Psoas muscle (tissue), 8 donors: ENCODE data around the gene PI4K2A. TPM values are rescaled to one million over a fixed set of nuclear protein-coding genes. Genes with fewer than 3 reads are reported as not detected.

Source experiments
- ATAC-seq, 4 donors: fragments of 200-7000 bp; cut with Tn5 transposase; one replicate each; pipeline ENCODE4 v1.9.1; 2020; ENCODE audit warnings: moderate library complexity in 3 of 4, mild to moderate bottlenecking in 2 of 4
- DNase-seq, 2 donors: peaks; one replicate each; pipeline ENCODE4 v3.0.0-alpha.2; 2020
- H3K27ac ChIP-seq: fragments of 200-600 bp; one replicate; pipeline ENCODE4 v1.8.0; 2022
- H3K27me3 ChIP-seq, 3 donors: fragments of 200-600 bp in 1 of 3; one replicate each; pipeline versions ENCODE4 v1.6.1 to v1.8.0; 2013 to 2022; ENCODE audit warnings: low read length in 2 of 3, mild to moderate bottlenecking in 2 of 3, moderate library complexity in 1 of 3; ENCODE audit not compliant: insufficient read depth in 3 of 3
- H3K36me3 ChIP-seq, 2 donors: fragments of 200-600 bp in 1 of 2; one replicate each; pipeline versions ENCODE4 v1.6.1 to v1.8.0; 2013 to 2022; ENCODE audit warnings: low read depth in 1 of 2, mild to moderate bottlenecking in 1 of 2, moderate library complexity in 1 of 2; ENCODE audit not compliant: insufficient read depth in 1 of 2
- H3K4me1 ChIP-seq: fragments of 200-600 bp; one replicate; pipeline ENCODE4 v1.8.0; 2022
- H3K4me3 ChIP-seq: fragments of 200-600 bp; one replicate; pipeline ENCODE4 v1.8.0; 2022; ENCODE audit warnings: mild to moderate bottlenecking
- H3K9me3 ChIP-seq: fragments of 200-600 bp; one replicate; pipeline ENCODE4 v1.8.0; 2022
- CTCF ChIP-seq: fragments of 200-600 bp; IDR thresholded peaks from one replicate; pipeline ENCODE4 v1.8.0; 2022; ENCODE audit warnings: antibody characterized with exemption
- WGBS, 3 donors: extraction: QIAGEN DNeasy Blood & Tissue Kit; methylation state at CpG; one replicate each; pipeline versions ENCODE4 v1.1.6 to v1.1.7; 2013; 5-methylcytosine and 5-hydroxymethylcytosine counted together
- intact Hi-C, 2 donors: fragments of 100-400 bp; cut with DNase I; formaldehyde crosslinking; loops; one replicate each; pipeline versions ENCODE4 v1.11.0 to v1.14.2; 2022
- polyA plus RNA-seq, 3 donors: library from polyadenylated mRNA; stranded (reverse); fragments of 200-250 nt; gene quantifications; one replicate each; pipeline ENCODE4 v1.2.3, GENCODE V29; 2013
- total RNA-seq, 4 donors: library from RNA; stranded (reverse); fragmentation: NEBNext Ultra II Directional in 2 of 4; extraction: Animal tissue kit (Norgen Biotek cat#: 25700) in 2 of 4; gene quantifications; one replicate each; pipeline versions ENCODE4 v1.2.1 to v1.2.4, GENCODE V29; 2021 to 2023
- donor health status: healthy with polysubstance abuse.
- donor health status: DM: no; HTN: no; CAD: no; lungs with moderate emphysema.
- donor health status: Bipolar disorder and iron deficiency.
- donor health status: healthy.
- donor health status: DM: yes; HTN: yes; CAD: no.
- donor health status: DM: no; HTN: no; CAD: no.
- donor health status: DM: no; HTN: no; CAD: no.
- donor health status: DM: yes; HTN: yes; CAD: no.

PI4K2A gene
- total and polyA plus RNA-seq, 7 donors = 8.9 to 22.9 (median 11.9) TPM

DNA sequence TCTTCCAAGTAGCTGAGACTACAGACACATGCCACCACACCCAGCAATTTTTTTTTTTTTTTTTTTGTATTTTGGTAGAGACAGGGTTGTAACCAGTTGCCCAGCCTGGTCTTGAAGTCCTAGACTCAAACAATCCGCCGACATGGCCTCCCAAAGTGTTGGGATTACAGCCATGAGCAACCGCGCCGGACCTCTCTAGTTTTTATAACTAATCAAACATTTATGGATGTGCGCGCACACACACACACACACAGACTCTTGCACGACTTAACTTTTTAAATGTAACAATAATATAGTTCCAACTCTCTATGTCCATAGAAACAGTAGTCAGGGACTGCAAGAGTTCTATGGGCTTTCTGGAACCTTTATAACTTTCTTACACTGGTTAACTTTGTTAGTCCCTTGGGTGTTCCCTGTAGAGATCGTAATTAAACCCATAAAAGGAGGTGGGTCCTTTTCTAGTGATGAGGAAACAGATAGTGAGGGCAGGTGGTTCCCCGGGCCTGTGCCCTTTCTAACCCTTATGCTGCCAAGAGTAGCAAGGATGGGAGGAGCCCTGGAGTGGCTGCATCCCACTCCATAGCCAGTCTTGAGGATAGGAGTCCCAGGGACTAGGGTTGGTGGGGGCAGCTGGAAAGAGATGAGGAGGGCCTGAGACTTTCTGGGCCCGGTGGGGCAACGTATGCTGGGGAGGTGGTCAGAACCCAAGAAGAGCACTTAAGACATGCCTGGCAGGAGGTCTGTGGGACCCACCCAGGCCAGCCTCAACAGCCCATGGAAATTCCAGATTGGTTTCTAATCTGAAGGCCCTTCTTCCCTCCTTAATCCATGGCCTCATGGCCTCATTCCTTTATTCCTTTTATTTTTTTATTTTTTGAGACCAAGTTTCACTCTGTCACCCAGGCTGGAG, 81.7 kb downstream of the PI4K2A start:
- no peak for TF ChIP-seq CTCF
- 82 to 89% (median 83%) methylated on average over 12 of the region's 12 CpGs for WGBS, 3 donors
- DNase-seq (no peak), ATAC-seq (no peak)
- H3K27ac ChIP-seq = no peak overlapping the region
- no peaks in the 10 kb centered on the region for H3K36me3 ChIP-seq
- H3K4me1 ChIP-seq = peaks cover 4% of the 10 kb centered on the region
- no peak overlapping the region for H3K4me3 ChIP-seq
- no peaks in the 10 kb centered on the region for H3K27me3 ChIP-seq
- H3K9me3 ChIP-seq = no peaks in the 10 kb centered on the region
- intact Hi-C loops = no loop called here

- Histone ChIP-seq H3K9me3 (no peaks in the 10 kb centered on the region), H3K27me3 (no peaks in the 10 kb centered on the region), H3K27ac (no peak overlapping the region), H3K4me1 (peaks cover 4% of the 10 kb centered on the region), H3K36me3 (no peaks in the 10 kb centered on the region), H3K4me3 (no peak overlapping the region)
- DNase-seq (no peak), ATAC-seq (no peak)
- 86 to 91% (median 90%) methylated on average over 3 of the region's 3 CpGs for WGBS, 3 donors
- no peak for TF ChIP-seq CTCF
- intact Hi-C loops = no loop called here
Observed at GRCh38 chr10:97723001-97723400, 82.5 kb downstream of the PI4K2A start.

- Histone ChIP-seq H3K36me3 (no peaks in the 10 kb centered on the region), H3K4me3 (no peak overlapping the region), H3K27me3 (no peaks in the 10 kb centered on the region), H3K9me3 (no peaks in the 10 kb centered on the region), H3K4me1 (peaks cover 2% of the 10 kb centered on the region), H3K27ac (no peak overlapping the region)
- no peak for TF ChIP-seq CTCF
- ATAC-seq (peak in 3 of 4 donors; percentile 43 to 71 (median 51)), DNase-seq (peak in 1 of 2 donors; percentile 42)
- intact Hi-C loops = no loop called here
- 55 to 69% (median 65%) methylated on average over 5 of the region's 5 CpGs for WGBS, 3 donors
Observed at GRCh38 chr10:97724341-97724941, 84.0 kb downstream of the PI4K2A start.

Other genes with a start within 250 kb of the PI4K2A start
- gene RRP12, start 239.3 kb upstream of the PI4K2A start, total RNA-seq = 100 to 1,000 TPM in 1 of 4 donors, 10 to 100 TPM in 3; 64.7 to 105 (median 76.4) TPM
- gene RRP12, start 239.3 kb upstream of the PI4K2A start, polyA plus RNA-seq = 100 to 1,000 TPM in 1 of 3 donors, 10 to 100 TPM in 2; 46.5 to 114 (median 76.4) TPM
- 10 to 100 TPM; 41.5 to 65.5 (median 46.6) TPM for gene PGAM1, start 214.5 kb upstream of the PI4K2A start, total RNA-seq
- gene PGAM1, start 214.5 kb upstream of the PI4K2A start, polyA plus RNA-seq = 100 to 1,000 TPM in 2 of 3 donors, 10 to 100 TPM in 1; 36.2 to 186 (median 112) TPM
- 10 to 100 TPM; 14.0 to 20.4 (median 19.8) TPM for gene EXOSC1, start 194.7 kb upstream of the PI4K2A start, total RNA-seq
- gene EXOSC1, start 194.7 kb upstream of the PI4K2A start, polyA plus RNA-seq = 10 to 100 TPM; 26.4 to 36.5 (median 29.4) TPM
- 10 to 100 TPM; 19.7 to 24.5 (median 22.7) TPM for gene ZDHHC16, start 194.5 kb upstream of the PI4K2A start, total RNA-seq
- 10 to 100 TPM; 23.2 to 44.9 (median 24.6) TPM for gene ZDHHC16, start 194.5 kb upstream of the PI4K2A start, polyA plus RNA-seq
- gene MMS19, start 142.2 kb upstream of the PI4K2A start, total RNA-seq = 10 to 100 TPM; 33.2 to 39.6 (median 34.4) TPM
- 10 to 100 TPM; 29.8 to 47.6 (median 43.1) TPM for gene MMS19, start 142.2 kb upstream of the PI4K2A start, polyA plus RNA-seq
- 10 to 100 TPM; 16.0 to 39.2 (median 22.2) TPM for gene UBTD1, start 141.7 kb upstream of the PI4K2A start, total RNA-seq
- 10 to 100 TPM; 43.6 to 59.2 (median 56.7) TPM for gene UBTD1, start 141.7 kb upstream of the PI4K2A start, polyA plus RNA-seq
- gene ANKRD2, start 67.9 kb upstream of the PI4K2A start, total RNA-seq = 1,000 to 10,000 TPM; 1,055 to 3,522 (median 2,378) TPM
- gene ANKRD2, start 67.9 kb upstream of the PI4K2A start, polyA plus RNA-seq = 1,000 to 10,000 TPM in 2 of 3 donors, 100 to 1,000 TPM in 1; 254 to 5,473 (median 1,117) TPM
- 10 to 100 TPM in 1 of 4 donors, 1 to 10 TPM in 2, under 1 TPM in 1; 0.66 to 12.3 (median 4.9) TPM for gene HOGA1, start 56.3 kb upstream of the PI4K2A start, total RNA-seq
- gene HOGA1, start 56.3 kb upstream of the PI4K2A start, polyA plus RNA-seq = 1 to 10 TPM in 2 of 3 donors, under 1 TPM in 1; 0.96 to 3.4 (median 1.7) TPM
- gene C10orf62, start 51.0 kb upstream of the PI4K2A start, total RNA-seq = 1 to 10 TPM in 2 of 4 donors, under 1 TPM in 1, not detected in 1; 0.56 to 1.1 (median 1.0) TPM
- under 1 TPM in 2 of 3 donors, not detected in 1; 0.12 to 0.13 TPM for gene C10orf62, start 51.0 kb upstream of the PI4K2A start, polyA plus RNA-seq
- 1 to 10 TPM; 1.8 to 4.1 (median 2.6) TPM for gene MORN4, start 7.2 kb upstream of the PI4K2A start, total RNA-seq
- 1 to 10 TPM; 3.9 to 5.6 (median 5.2) TPM for gene MORN4, start 7.2 kb upstream of the PI4K2A start, polyA plus RNA-seq
- 1 to 10 TPM; 3.6 to 5.8 (median 5.0) TPM for gene AVPI1, start 46.6 kb downstream of the PI4K2A start, total RNA-seq
- gene AVPI1, start 46.6 kb downstream of the PI4K2A start, polyA plus RNA-seq = 10 to 100 TPM in 1 of 3 donors, 1 to 10 TPM in 2; 5.6 to 56.9 (median 5.6) TPM
- gene MARVELD1, start 73.1 kb downstream of the PI4K2A start, total RNA-seq = 1 to 10 TPM; 2.4 to 5.7 (median 3.3) TPM
- 10 to 100 TPM in 1 of 3 donors, 1 to 10 TPM in 2; 2.2 to 10.4 (median 2.9) TPM for gene MARVELD1, start 73.1 kb downstream of the PI4K2A start, polyA plus RNA-seq
- 10 to 100 TPM in 3 of 4 donors, 1 to 10 TPM in 1; 9.8 to 15.1 (median 12.1) TPM for gene ZFYVE27, start 96.5 kb downstream of the PI4K2A start, total RNA-seq
- gene ZFYVE27, start 96.5 kb downstream of the PI4K2A start, polyA plus RNA-seq = 10 to 100 TPM in 2 of 3 donors, 1 to 10 TPM in 1; 8.3 to 20.1 (median 14.9) TPM
- gene SFRP5, start 131.3 kb downstream of the PI4K2A start, total RNA-seq = under 1 TPM in 2 of 4 donors, not detected in 2; 0.16 to 0.30 TPM
- under 1 TPM; 0.47 to 0.73 (median 0.69) TPM for gene SFRP5, start 131.3 kb downstream of the PI4K2A start, polyA plus RNA-seq
- 1 to 10 TPM in 2 of 4 donors, under 1 TPM in 2; 0.19 to 4.1 (median 0.99) TPM for gene GOLGA7B, start 209.2 kb downstream of the PI4K2A start, total RNA-seq
- gene GOLGA7B, start 209.2 kb downstream of the PI4K2A start, polyA plus RNA-seq = 1 to 10 TPM in 1 of 3 donors, under 1 TPM in 2; 0.46 to 1.6 (median 0.77) TPM